ENCODE results near the gene MLANA.

GRCh38 chr9:5884191-5884590, 6.5 kb upstream of the MLANA start:
- TF ChIP-seq CTCF (IDR thresholded peaks at IDR 0.05) (no peak), POLR2AphosphoS5 (IDR thresholded peaks at IDR 0.05) (no peak), EP300 (IDR thresholded peaks at IDR 0.05) (no peak), POLR2A (IDR thresholded peaks at IDR 0.05) (no peak)
